GM23338 (cell line): Measurements from ENCODE around the gene LIPT1. TPM values are rescaled to one million over a fixed set of nuclear protein-coding genes. Genes with fewer than 3 reads are reported as not detected.

ENCODE experiments used
- ATAC-seq: fragments of 200-7000 bp; cut with Tn5 transposase; 3 replicates; pipeline ENCODE4 v1.9.1; 2020
- DNase-seq: peaks from one replicate; pipeline ENCODE4 v3.0.0-alpha.2; 2015; ENCODE audit warnings: low spot score
- H2AFZ ChIP-seq: fragments of 200-600 bp; sonication (generic); 2 replicates; pipeline ENCODE4 v1.8.0; 2016; ENCODE audit warnings: antibody characterized with exemption, mild to moderate bottlenecking, moderate library complexity
- H3F3A ChIP-seq: fragments of 200-600 bp; sonication (generic); replicated peaks from 2 replicates; pipeline ENCODE4 v1.8.0; 2017; ENCODE audit warnings: antibody characterized with exemption, mixed run types, low read depth
- H3K27ac ChIP-seq: fragments of 200-600 bp; sonication (generic); 2 replicates; pipeline ENCODE4 v1.6.1; 2016; ENCODE audit warnings: low read depth
- H3K27me3 ChIP-seq: fragments of 200-600 bp; sonication (generic); 2 replicates; pipeline ENCODE4 v1.8.0; 2016; ENCODE audit warnings: mild to moderate bottlenecking, mixed run types, moderate library complexity; ENCODE audit not compliant: insufficient read depth
- H3K36me3 ChIP-seq: fragments of 200-600 bp; sonication (generic); 2 replicates; pipeline ENCODE4 v1.8.0; 2016; ENCODE audit warnings: mild to moderate bottlenecking; ENCODE audit not compliant: insufficient read depth
- H3K4me1 ChIP-seq: fragments of 200-600 bp; sonication (generic); 2 replicates; pipeline ENCODE4 v1.8.0; 2016; ENCODE audit warnings: mild to moderate bottlenecking, moderate library complexity; ENCODE audit not compliant: insufficient read depth
- H3K4me2 ChIP-seq: fragments of 200-600 bp; sonication (generic); 2 replicates; pipeline ENCODE4 v1.7.1; 2017; ENCODE audit warnings: mixed run types
- H3K4me3 ChIP-seq: fragments of 200-600 bp; sonication (generic); 2 replicates; pipeline ENCODE4 v1.6.1; 2016; ENCODE audit warnings: mixed run types
- H3K79me2 ChIP-seq: fragments of 200-600 bp; sonication (generic); replicated peaks from 2 replicates; pipeline ENCODE4 v1.8.0; 2017; ENCODE audit warnings: mild to moderate bottlenecking; ENCODE audit not compliant: insufficient read depth
- H3K9me2 ChIP-seq: fragments of 200-600 bp; sonication (generic); 2 replicates; pipeline ENCODE4 v1.8.0; 2017; ENCODE audit not compliant: insufficient read depth
- H4K20me1 ChIP-seq: fragments of 200-600 bp; sonication (generic); replicated peaks from 2 replicates; pipeline ENCODE4 v1.8.0; 2017; ENCODE audit warnings: mild to moderate bottlenecking; ENCODE audit not compliant: insufficient read depth
- H3K27ac Mint-ChIP-seq: 2 replicates; pipeline ENCODE4 v1.8.0; 2020; ENCODE audit warnings: inconsistent platforms, mild to moderate bottlenecking, moderate library complexity, mixed read lengths
- H3K27me3 Mint-ChIP-seq: 3 replicates; pipeline ENCODE4 v1.8.0; 2022; ENCODE audit warnings: low read depth, mild to moderate bottlenecking, moderate library complexity, mixed read lengths, inconsistent platforms; ENCODE audit not compliant: insufficient read depth, poor library complexity
- H3K36me3 Mint-ChIP-seq: 3 replicates; pipeline ENCODE4 v1.8.0; 2021; ENCODE audit warnings: low read depth, mild to moderate bottlenecking, inconsistent platforms, moderate library complexity, mixed read lengths
- H3K4me1 Mint-ChIP-seq: 3 replicates; pipeline ENCODE4 v1.8.0; 2020; ENCODE audit warnings: mild to moderate bottlenecking, inconsistent platforms, mixed read lengths
- H3K4me3 Mint-ChIP-seq: 3 replicates; pipeline ENCODE4 v1.8.0; 2021; ENCODE audit warnings: moderate library complexity, mild to moderate bottlenecking, inconsistent platforms, mixed read lengths
- H3K9me3 Mint-ChIP-seq: 3 replicates; pipeline ENCODE4 v1.8.0; 2020; ENCODE audit warnings: moderate library complexity, mild to moderate bottlenecking, inconsistent platforms, mixed read lengths
- CREB1 ChIP-seq: fragments of 250-450 bp; sonication (Bioruptor Pico); IDR thresholded peaks from 2 replicates; pipeline ENCODE4 v1.5.0; 2020; ENCODE audit warnings: low read depth, mild to moderate bottlenecking, moderate library complexity
- CTCF ChIP-seq, 2 experiments: fragments of 200-600 bp in 1 of 2; sonication (generic) in 1 of 2; conservative IDR thresholded peaks; 2 replicates each; pipeline versions ENCODE4 v1.5.1 to v1.6.1; 2016 to 2017; ENCODE audit warnings: antibody characterized with exemption in 2 of 2, low read depth in 2 of 2, mild to moderate bottlenecking in 2 of 2, moderate library complexity in 1 of 2
- EZH2 ChIP-seq: fragments of 200-600 bp; sonication (generic); IDR thresholded peaks from one replicate; pipeline ENCODE4 v1.8.0; 2017; ENCODE audit warnings: antibody characterized with exemption, mild to moderate bottlenecking, low read depth; ENCODE audit not compliant: unreplicated experiment
- EZH2phosphoT487 ChIP-seq: fragments of 200-600 bp; sonication (generic); IDR thresholded peaks from one replicate; pipeline ENCODE4 v1.8.1; 2018; ENCODE audit warnings: antibody characterized with exemption; ENCODE audit not compliant: unreplicated experiment
- POLR2AphosphoS5 ChIP-seq: IDR thresholded peaks from 2 replicates; pipeline ENCODE4 v1.6.1; 2016; ENCODE audit warnings: antibody characterized with exemption, low read depth
- REST ChIP-seq: IDR thresholded peaks from one replicate; pipeline ENCODE4 v1.6.1; 2018; ENCODE audit warnings: antibody characterized with exemption; ENCODE audit not compliant: unreplicated experiment
- ZNF114 ChIP-seq: fragments of 250-450 bp; sonication (Bioruptor Pico); IDR thresholded peaks from 2 replicates; pipeline ENCODE4 v1.5.0; 2020; ENCODE audit warnings: mild to moderate bottlenecking, moderate library complexity
- ZNF331 ChIP-seq: fragments of 250-450 bp; sonication (Bioruptor Pico); IDR thresholded peaks from 2 replicates; pipeline ENCODE4 v1.5.0; 2020; ENCODE audit warnings: low read depth, mild to moderate bottlenecking, moderate library complexity
- ZNF462 ChIP-seq: fragments of 250-450 bp; sonication (Bioruptor Pico); IDR thresholded peaks from 2 replicates; pipeline ENCODE4 v1.5.0; 2020; ENCODE audit warnings: mild to moderate bottlenecking, moderate library complexity
- polyA plus RNA-seq: library from polyadenylated mRNA; unstranded; fragments of >200 nt; fragmentation: Nextera tagmentation; extraction: Ambion mirVana; gene quantifications from 2 replicates; pipeline ENCODE4 v1.2.1, GENCODE V29; 2016
- total RNA-seq: library from RNA; depleted of rRNA; stranded (reverse); fragments of >200 nt; shearing (Covaris generic); gene quantifications from 2 replicates; pipeline ENCODE4 v1.2.3, GENCODE V29; 2014

The LIPT1 gene
- total and polyA plus RNA-seq, 2 experiments from 2014 or later: 11.5 to 15.4 TPM

GRCh38 chr2:99154643-99155536 is at the start of gene LIPT1, which contains the start of gene TSGA10 (continued):
- peak; percentile 92 for TF ChIP-seq POLR2AphosphoS5

- Mint-ChIP-seq H3K4me1 (no peaks in the 10 kb centered on the region), H3K27ac (no peak overlapping the region), H3K4me3 (no peak overlapping the region), H3K27me3 (no peaks in the 10 kb centered on the region), H3K9me3 (no peaks in the 10 kb centered on the region), H3K36me3 (no peaks in the 10 kb centered on the region)
- no peak overlapping the region for H3K27ac ChIP-seq
- H3K27me3 ChIP-seq: no peaks in the 10 kb centered on the region
- no peaks in the 10 kb centered on the region for H3K36me3 ChIP-seq
- no peaks in the 10 kb centered on the region for H3K79me2 ChIP-seq
- no peaks in the 10 kb centered on the region for H4K20me1 ChIP-seq
- no peaks in the 10 kb centered on the region for H3F3A ChIP-seq
- no peaks in the 10 kb centered on the region for H3K9me2 ChIP-seq
- H3K4me3 ChIP-seq: no peak overlapping the region
- H3K4me2 ChIP-seq: no peak overlapping the region
- no peaks in the 10 kb centered on the region for H3K4me1 ChIP-seq
- H2AFZ ChIP-seq: no peak overlapping the region
- TF ChIP-seq CREB1 (CRISPR knock-in tag): no peak
- no peak for TF ChIP-seq CTCF (conservative IDR thresholded peaks at IDR 0.05; ENCODE audit: low read depth in 2 of 2)
- TF ChIP-seq EZH2phosphoT487: no peak
- no peak for TF ChIP-seq ZNF331 (CRISPR knock-in tag)
- no peak for TF ChIP-seq REST
- TF ChIP-seq ZNF114 (CRISPR knock-in tag): no peak
- no peak for TF ChIP-seq POLR2AphosphoS5
- TF ChIP-seq EZH2: no peak
- TF ChIP-seq ZNF462 (CRISPR knock-in tag): no peak
- ATAC-seq (no peak), DNase-seq (no peak)
Observed at GRCh38 chr2:99106913-99107312, 47.9 kb upstream of the LIPT1 start.
